CD14-positive monocyte (primary cell): ENCODE results near the gene STK38L. TPM values are rescaled to one million over a fixed set of nuclear protein-coding genes. Genes with fewer than 3 reads are reported as not detected.

Source experiments
- DNase-seq, 3 donors: peaks; one replicate each; pipeline ENCODE4 v3.0.0-alpha.2; 2011 to 2022
- H2AFZ ChIP-seq: 2 replicates; pipeline ENCODE4 v1.6.0; 2012; ENCODE audit warnings: mild to moderate bottlenecking, low read depth, low read length, inconsistent platforms; ENCODE audit not compliant: insufficient read depth, poor library complexity, severe bottlenecking
- H3K27ac ChIP-seq, 2 donors: 1 replicate in 1 of 2; 2 replicates in 1 of 2; pipeline ENCODE4 v1.5.1; 2012 to 2013; ENCODE audit warnings: low read length in 2 of 2, control low read depth in 1 of 2, inconsistent platforms in 1 of 2, low read depth in 1 of 2, mild to moderate bottlenecking in 1 of 2
- H3K27me3 ChIP-seq, 2 donors: one replicate each; pipeline versions ENCODE4 v1.6.0 to v1.6.1; 2011 to 2013; ENCODE audit warnings: low read length in 2 of 2; ENCODE audit not compliant: control insufficient read depth in 2 of 2, insufficient read depth in 2 of 2
- H3K36me3 ChIP-seq, 2 donors: replicated peaks in 1 of 2; 1 replicate in 1 of 2; 2 replicates in 1 of 2; pipeline versions ENCODE4 v1.5.1 to v1.6.1; 2012 to 2013; ENCODE audit warnings: low read length in 2 of 2, control low read depth in 1 of 2, inconsistent platforms in 1 of 2, mild to moderate bottlenecking in 1 of 2; ENCODE audit not compliant: insufficient read depth in 2 of 2, control insufficient read depth in 1 of 2
- H3K4me1 ChIP-seq, 2 donors: 1 replicate in 1 of 2; 2 replicates in 1 of 2; pipeline versions ENCODE4 v1.5.1 to v1.6.1; 2012 to 2013; ENCODE audit warnings: low read length in 2 of 2, control low read depth in 1 of 2, inconsistent platforms in 1 of 2, mild to moderate bottlenecking in 1 of 2, moderate library complexity in 1 of 2; ENCODE audit not compliant: insufficient read depth in 2 of 2, control insufficient read depth in 1 of 2
- H3K4me2 ChIP-seq: replicated peaks from 2 replicates; pipeline ENCODE3; 2012; ENCODE audit warnings: low read length, moderate library complexity, mild to moderate bottlenecking; ENCODE audit not compliant: poor library complexity, severe bottlenecking; ENCODE audit errors: extremely low read depth
- H3K4me3 ChIP-seq, 3 experiments: fragments of 200-600 bp in 1 of 3; sonication (generic) in 1 of 3; replicated peaks in 1 of 3; 1 replicate in 2 of 3; 2 replicates in 1 of 3; pipeline ENCODE4 v1.5.1; 2011 to 2013; ENCODE audit warnings: low read length in 3 of 3, mild to moderate bottlenecking in 3 of 3, control low read depth in 2 of 3, low read depth in 2 of 3, inconsistent platforms in 1 of 3, moderate library complexity in 1 of 3
- H3K79me2 ChIP-seq: 2 replicates; pipeline ENCODE4 v1.6.0; 2012; ENCODE audit warnings: mild to moderate bottlenecking, control low read depth, inconsistent platforms, low read length, moderate library complexity; ENCODE audit not compliant: insufficient read depth
- H3K9ac ChIP-seq: 2 replicates; pipeline ENCODE4 v1.6.0; 2017; ENCODE audit warnings: low read length, mild to moderate bottlenecking; ENCODE audit not compliant: insufficient read depth, poor library complexity, severe bottlenecking
- H3K9me3 ChIP-seq, 2 donors: replicated peaks in 1 of 2; 1 replicate in 1 of 2; 2 replicates in 1 of 2; pipeline versions ENCODE4 v1.5.1 to v1.6.1; 2012 to 2013; ENCODE audit warnings: low read length in 2 of 2, control low read depth in 1 of 2; ENCODE audit not compliant: control insufficient read depth in 1 of 2, insufficient read depth in 1 of 2
- H4K20me1 ChIP-seq: 2 replicates; pipeline ENCODE4 v1.6.0; 2012; ENCODE audit warnings: mild to moderate bottlenecking, low read length, control low read depth, moderate library complexity; ENCODE audit not compliant: insufficient read depth
- H3K27ac Mint-ChIP-seq, 7 donors: one replicate each; pipeline ENCODE4 v1.8.0; 2020; ENCODE audit warnings: mild to moderate bottlenecking in 7 of 7, mixed read lengths in 7 of 7, moderate library complexity in 6 of 7, inconsistent platforms in 2 of 7
- H3K27me3 Mint-ChIP-seq, 3 donors: one replicate each; pipeline ENCODE4 v1.8.0; 2021 to 2022; ENCODE audit warnings: low read depth in 3 of 3, mild to moderate bottlenecking in 3 of 3, mixed read lengths in 3 of 3, moderate library complexity in 3 of 3, inconsistent platforms in 1 of 3
- H3K36me3 Mint-ChIP-seq, 2 donors: one replicate each; pipeline ENCODE4 v1.8.0; 2020; ENCODE audit warnings: mixed read lengths in 2 of 2, inconsistent platforms in 1 of 2, mild to moderate bottlenecking in 1 of 2
- H3K4me1 Mint-ChIP-seq: one replicate; pipeline ENCODE4 v1.8.0; 2020; ENCODE audit warnings: mild to moderate bottlenecking, mixed read lengths
- H3K4me3 Mint-ChIP-seq, 2 donors: one replicate each; pipeline ENCODE4 v1.8.0; 2020; ENCODE audit warnings: mild to moderate bottlenecking in 2 of 2, mixed read lengths in 2 of 2, moderate library complexity in 1 of 2
- H3K9me3 Mint-ChIP-seq, 7 donors: one replicate each; pipeline ENCODE4 v1.8.0; 2020 to 2022; ENCODE audit warnings: mixed read lengths in 7 of 7, mild to moderate bottlenecking in 6 of 7, moderate library complexity in 6 of 7, inconsistent platforms in 2 of 7
- CTCF ChIP-seq: fragments of 200-600 bp; IDR thresholded peaks from one replicate; pipeline ENCODE4 v1.8.0; 2022; ENCODE audit warnings: antibody characterized with exemption, mild to moderate bottlenecking
- WGBS: methylation state at CpG from one replicate; pipeline ENCODE4 v1.1.5; 2013; ENCODE audit warnings: missing lambda C conversion rate; ENCODE audit not compliant: insufficient coverage; 5-methylcytosine and 5-hydroxymethylcytosine counted together
- intact Hi-C, 2 donors: fragments of 100-400 bp; cut with micrococcal nuclease; formaldehyde crosslinking; loops; one replicate each; pipeline versions ENCODE4 v1.15.0 to v1.15.1; 2023
- polyA plus RNA-seq, 3 donors: library from polyadenylated mRNA; depleted of rRNA in 1 of 3; unstranded in 2 of 3; stranded (reverse) in 1 of 3; fragments of 300-500 nt in 2 of 3; fragments of >200 nt in 1 of 3; fragmentation: Illumina TruSeq in 2 of 3; gene quantifications; 1 replicate in 2 of 3; 2 replicates in 1 of 3; pipeline ENCODE4 v1.2.3, GENCODE V29; 2012 to 2021

Gene STK38L
- polyA plus RNA-seq, 3 donors: 20.0 to 29.5 (median 20.5) TPM

GRCh38 chr12:27271206-27271605 lies 27.1 kb downstream of the STK38L start:
- intact Hi-C loops: no loop called here
- Mint-ChIP-seq H3K27me3 (no peaks in the 10 kb centered on the region), H3K4me3 (no peak overlapping the region)

GRCh38 chr12:27272373-27273028 lies 28.4 kb downstream of the STK38L start:
- Histone ChIP-seq H3K27me3 (no peaks in the 10 kb centered on the region), H3K4me3 (no peak overlapping the region), H3K9ac (no peak overlapping the region), H2AFZ (no peak overlapping the region), H3K36me3 (peaks cover 0 to 24% of the 10 kb centered on the region in 2 donors), H3K9me3 (no peaks in the 10 kb centered on the region), H3K27ac (peak overlapping the region in 1 of 2 donors; percentile 25), H3K4me2 (no peak overlapping the region), H3K79me2 (peaks cover 74% of the 10 kb centered on the region), H4K20me1 (peaks cover 82% of the 10 kb centered on the region), H3K4me1 (no peaks in the 10 kb centered on the region)
- no peak for TF ChIP-seq CTCF
- peak overlapping the region in 1 of 7 donors; percentile 27 for H3K27ac Mint-ChIP-seq
- H3K36me3 Mint-ChIP-seq: peaks cover 14 to 43% of the 10 kb centered on the region in 2 donors
- no peak overlapping the region for H3K4me3 Mint-ChIP-seq
- DNase-seq: no peak
- H3K9me3 Mint-ChIP-seq: peaks cover 0 to 4% (median 0%) of the 10 kb centered on the region in 7 donors
- no CpG with 5 or more reads among the region's 2 CpGs for WGBS
- peaks cover 21% of the 10 kb centered on the region for H3K4me1 Mint-ChIP-seq
- no peaks in the 10 kb centered on the region for H3K27me3 Mint-ChIP-seq
- intact Hi-C loops: no loop called here

More at GRCh38 chr12:27271206-27271605, 27.1 kb downstream of the STK38L start:
- H3K4me2 ChIP-seq: no peak overlapping the region
- Mint-ChIP-seq H3K4me1 (peaks cover 19% of the 10 kb centered on the region), H3K9me3 (peaks cover 0 to 4% (median 0%) of the 10 kb centered on the region in 7 donors), H3K27ac (peak overlapping the region in 1 of 7 donors; percentile 7), H3K36me3 (peaks cover 16 to 42% of the 10 kb centered on the region in 2 donors)
- no peaks in the 10 kb centered on the region for H3K27me3 ChIP-seq
- DNase-seq: no peak
- peaks cover 1 to 24% of the 10 kb centered on the region in 2 donors for H3K36me3 ChIP-seq
- H3K4me3 ChIP-seq: no peak overlapping the region
- peaks cover 66% of the 10 kb centered on the region for H3K79me2 ChIP-seq
- no peaks in the 10 kb centered on the region for H3K9me3 ChIP-seq
- H3K27ac ChIP-seq: no peak overlapping the region
- H3K4me1 ChIP-seq: no peaks in the 10 kb centered on the region
- H2AFZ ChIP-seq: no peak overlapping the region
- H3K9ac ChIP-seq: no peak overlapping the region
- no CpG with 5 or more reads among the region's 2 CpGs for WGBS
- TF ChIP-seq CTCF: no peak
- H4K20me1 ChIP-seq: peaks cover 79% of the 10 kb centered on the region
